Measurements from ENCODE around the gene DNLZ.

Gene DNLZ

DNA sequence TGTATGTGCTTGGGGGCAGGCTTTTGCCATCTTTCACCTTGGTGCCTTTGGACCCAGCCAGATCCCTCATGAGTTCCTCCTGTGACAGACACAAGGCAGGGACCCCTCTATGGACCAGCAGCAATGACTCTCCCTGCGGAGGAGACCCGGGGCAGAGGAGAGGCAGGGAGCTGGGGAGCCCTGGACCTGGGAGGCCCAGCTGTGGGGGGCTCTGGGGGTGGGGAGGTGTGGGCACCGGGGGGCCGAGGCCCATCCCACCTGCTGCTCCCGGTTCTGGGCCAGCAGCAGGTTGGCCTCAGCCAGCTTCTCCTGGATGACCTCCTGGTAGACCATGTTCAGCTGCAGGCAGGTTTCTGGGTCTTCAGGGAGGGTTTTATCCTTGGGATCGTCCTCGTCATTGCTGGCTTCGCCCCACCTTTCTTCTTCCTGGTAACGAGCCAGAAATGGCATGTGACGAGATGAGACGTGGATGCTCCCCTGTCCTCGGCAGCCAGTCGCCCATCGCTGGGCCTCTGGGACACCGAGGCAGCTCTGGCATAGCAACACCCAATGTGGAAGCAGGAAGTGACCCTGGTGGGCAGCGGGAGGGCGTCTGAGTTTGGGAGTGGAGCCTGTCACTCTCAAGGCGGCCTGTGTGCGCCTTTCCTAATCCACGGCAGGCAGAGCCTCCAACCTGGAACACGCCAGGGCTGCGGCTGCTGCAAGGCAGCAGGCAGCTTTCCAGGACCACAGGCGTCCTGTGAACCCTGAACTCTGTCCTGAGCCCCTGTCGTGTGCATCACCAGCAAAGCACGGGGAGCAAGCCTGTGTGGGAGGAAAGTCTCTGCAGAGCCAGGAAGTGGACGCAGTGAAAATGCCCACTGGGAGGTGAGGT, 32.0 kb upstream of the DNLZ start:
- FAIRE-seq: no peak

DNA sequence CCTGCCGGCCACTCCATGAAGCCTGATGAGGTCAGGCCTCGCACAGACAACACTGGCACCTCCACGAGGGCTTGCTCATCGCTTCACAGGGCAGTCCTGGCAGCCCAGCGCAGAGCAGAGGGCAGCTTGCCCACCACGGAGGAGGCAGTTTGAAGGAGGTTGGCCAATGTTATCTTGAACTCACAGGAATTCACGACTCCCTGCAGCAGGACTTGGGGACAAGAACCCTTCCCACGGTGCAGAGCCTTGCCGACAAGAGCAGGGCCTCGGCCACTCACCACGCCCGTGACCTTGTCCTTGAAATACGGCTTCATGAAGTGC, 31.4 kb upstream of the DNLZ start:
- no peak for FAIRE-seq

DNA sequence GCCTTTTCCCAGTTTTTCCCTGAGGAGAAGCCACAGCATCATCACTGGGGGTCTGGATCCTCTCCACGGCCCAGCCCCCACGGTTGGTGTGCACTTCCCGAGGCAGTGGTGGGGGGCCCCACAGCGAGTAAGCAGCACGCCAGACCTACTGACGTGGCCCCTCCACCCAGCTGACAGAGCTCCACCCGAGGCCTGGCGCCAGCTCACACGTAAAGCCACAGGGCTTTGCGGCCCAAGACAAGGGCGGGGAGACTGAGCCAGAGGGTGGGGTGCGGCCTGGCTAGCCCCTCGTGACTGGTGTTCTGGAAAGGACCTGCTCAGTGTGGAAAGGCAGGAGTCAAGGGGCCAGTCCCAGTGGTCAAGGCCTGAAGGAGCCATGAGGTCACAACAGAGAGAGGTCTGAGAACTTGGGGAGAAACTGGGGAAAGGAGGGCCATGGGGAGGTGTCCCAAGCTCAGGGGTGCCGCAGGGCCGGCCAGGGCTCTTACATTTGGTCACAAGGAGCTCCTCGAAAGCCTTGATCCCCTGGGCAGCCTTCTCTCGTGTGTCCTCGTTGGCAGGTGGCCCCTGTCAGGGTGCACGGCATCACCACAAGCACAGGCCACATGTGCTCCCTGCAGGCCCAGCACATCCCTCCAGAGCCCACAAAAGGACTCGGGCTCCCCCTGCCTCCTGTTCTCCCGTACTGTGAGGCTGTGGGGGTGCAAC, 30.9 kb upstream of the DNLZ start:
- FAIRE-seq: no peak

- FAIRE-seq: no peak
Observed at GRCh38 chr9:136393531-136393930, 30.0 kb upstream of the DNLZ start.

- FAIRE-seq: no peak
Observed at GRCh38 chr9:136392538-136393449, 29.2 kb upstream of the DNLZ start.

DNA sequence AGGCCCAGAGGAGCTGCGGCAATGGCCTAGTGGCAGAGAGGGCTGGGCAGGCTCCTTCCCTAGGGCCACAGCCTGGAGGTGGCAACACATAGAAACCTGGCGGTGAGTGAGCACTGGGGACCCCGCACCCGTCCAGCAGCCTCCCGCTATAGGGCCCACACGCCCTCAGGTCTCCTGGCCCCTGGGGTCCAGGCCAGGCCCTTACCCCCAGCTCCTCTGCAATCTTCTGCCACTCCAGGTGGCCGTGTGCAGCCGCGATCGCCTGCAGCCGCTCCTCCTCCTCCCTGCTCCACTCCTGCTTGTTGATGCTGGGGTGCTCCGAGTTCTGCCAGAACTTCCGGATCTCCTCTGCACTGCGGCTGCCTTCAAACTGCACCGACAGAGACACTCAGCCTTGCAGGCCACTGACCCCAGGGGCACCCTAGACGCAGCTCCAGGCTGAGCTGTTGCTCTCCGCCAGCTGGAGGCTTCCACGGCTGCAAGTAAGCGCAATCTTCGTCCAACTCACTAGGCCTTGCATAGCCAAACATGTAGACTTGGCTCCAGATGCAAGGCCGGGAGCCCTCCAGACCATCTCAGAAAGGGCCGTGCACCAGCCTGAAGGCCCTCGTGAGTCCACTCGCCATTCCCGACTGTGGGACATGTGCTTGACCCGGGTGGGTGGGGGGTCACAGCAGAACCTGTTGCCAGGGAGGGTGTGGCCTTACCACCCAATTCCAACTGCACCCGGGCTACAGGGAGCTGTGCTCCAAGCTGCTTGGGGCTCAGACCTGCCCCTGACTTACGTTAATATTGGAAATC, 28.4 kb upstream of the DNLZ start:
- no peak for FAIRE-seq

- no peak for FAIRE-seq
Observed at GRCh38 chr9:136389396-136389795, 25.9 kb upstream of the DNLZ start.

- FAIRE-seq: no peak
Observed at GRCh38 chr9:136387217-136387616, 23.7 kb upstream of the DNLZ start.

GRCh38 chr9:136386018-136386417, 22.5 kb upstream of the DNLZ start:
- FAIRE-seq: no peak

DNA sequence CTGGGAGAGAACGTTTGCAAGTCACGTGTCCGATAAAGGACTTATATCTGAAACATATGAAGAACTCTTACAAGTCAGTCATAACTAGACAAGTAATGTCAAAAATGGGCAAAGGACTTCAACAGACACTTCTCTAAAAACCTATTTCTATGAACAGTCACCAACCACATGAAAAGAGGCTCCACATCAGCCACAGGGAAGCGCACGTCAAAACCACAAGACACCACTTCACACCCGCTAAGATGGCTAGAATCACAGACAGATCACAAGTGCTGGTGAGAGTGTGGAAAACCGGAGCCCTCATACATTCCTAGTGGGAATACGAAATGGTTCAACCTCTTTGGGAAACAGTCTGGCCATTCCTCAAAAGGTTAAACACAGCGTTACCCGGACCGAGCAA, 21.5 kb upstream of the DNLZ start:
- FAIRE-seq: no peak

- no peak for FAIRE-seq
Observed at GRCh38 chr9:136383436-136383835, 19.9 kb upstream of the DNLZ start.

DNA sequence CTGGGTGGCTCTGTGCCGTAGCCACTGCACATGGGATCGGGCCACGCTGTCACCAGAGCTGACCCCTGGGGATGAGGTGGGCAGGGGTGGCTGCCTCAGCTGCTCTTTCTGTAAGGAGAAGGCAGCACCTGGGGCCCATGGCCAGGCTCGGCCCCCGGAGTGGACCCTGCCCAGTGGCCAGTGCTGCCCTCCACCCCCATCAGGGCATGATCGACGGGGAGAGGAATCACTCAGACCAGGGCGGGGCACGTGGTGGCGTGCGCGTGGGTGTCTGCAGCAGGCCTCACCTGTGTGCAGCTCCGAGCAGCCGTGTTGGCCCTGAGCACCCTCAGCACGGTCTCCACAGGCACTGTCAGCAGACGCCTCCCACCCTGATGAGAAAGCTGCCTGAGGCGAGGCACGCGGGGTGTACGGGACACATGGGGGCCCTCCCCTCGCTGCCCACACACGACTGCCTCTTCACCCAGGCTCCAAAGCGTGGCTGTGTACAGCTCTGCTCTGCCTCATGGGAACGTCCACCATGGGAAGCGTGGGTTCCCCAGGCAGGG, 18.5 kb upstream of the DNLZ start:
- FAIRE-seq: no peak

- FAIRE-seq: no peak
Observed at GRCh38 chr9:136381311-136381710, 17.8 kb upstream of the DNLZ start.

DNA sequence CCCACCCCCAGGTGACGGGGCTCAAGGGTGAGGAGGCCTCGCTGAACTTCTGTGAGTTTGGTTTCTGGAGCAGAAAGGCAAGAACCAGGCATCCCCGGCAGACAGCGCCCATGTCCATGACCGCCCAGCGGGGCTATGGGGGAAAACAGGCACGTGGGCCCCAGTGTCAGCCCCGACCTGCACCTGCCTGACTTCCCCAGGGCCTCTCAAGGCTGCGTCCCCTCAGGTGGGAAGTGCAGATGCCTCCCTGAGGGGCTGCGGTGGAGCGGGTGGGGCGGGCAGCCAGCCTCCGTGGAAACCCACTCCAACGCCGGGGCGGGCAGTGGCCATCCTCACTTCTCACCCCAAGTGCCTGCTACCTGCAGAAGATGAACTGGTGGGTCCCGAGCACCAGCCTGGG, 16.8 kb upstream of the DNLZ start:
- no peak for FAIRE-seq

- FAIRE-seq: no peak
Observed at GRCh38 chr9:136379891-136380290, 16.3 kb upstream of the DNLZ start.

DNA sequence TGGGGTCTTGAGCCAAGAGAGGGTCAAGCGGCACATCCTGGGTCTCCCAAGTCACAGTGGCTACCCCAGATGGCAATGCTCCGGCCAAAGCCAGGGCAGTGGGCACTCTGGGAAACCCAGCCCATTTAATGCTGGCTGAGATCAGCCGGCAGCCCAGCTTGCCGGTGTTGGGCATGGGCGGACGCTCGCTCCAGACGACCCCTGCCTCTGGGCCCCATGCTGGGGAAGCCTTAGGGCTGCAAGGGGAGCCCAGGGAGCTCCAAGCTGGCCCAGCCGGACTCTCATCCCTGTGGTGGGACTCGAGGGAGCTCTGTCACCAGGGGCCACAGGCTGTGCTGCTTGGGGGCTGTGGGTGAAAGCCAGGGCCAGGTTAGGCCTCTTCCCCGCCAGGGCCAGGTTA, 15.9 kb upstream of the DNLZ start:
- FAIRE-seq: no peak

DNA sequence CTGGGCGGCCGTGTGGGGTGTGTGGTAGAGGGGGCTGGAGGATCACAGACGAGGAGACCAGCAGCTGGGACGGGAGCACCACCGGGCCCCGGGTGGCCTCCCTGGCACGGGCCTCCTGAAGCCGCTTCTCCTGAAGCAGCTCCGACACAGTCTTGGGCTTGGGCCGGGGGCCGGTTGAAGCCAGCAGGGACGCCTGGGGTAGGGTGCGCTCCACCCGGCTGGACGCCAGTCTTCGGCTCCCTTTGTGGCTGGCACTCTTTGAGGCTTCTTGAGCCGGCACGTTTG, 15.4 kb upstream of the DNLZ start:
- no peak for FAIRE-seq

- no peak for FAIRE-seq
Observed at GRCh38 chr9:136378170-136379002, 14.8 kb upstream of the DNLZ start.

DNA sequence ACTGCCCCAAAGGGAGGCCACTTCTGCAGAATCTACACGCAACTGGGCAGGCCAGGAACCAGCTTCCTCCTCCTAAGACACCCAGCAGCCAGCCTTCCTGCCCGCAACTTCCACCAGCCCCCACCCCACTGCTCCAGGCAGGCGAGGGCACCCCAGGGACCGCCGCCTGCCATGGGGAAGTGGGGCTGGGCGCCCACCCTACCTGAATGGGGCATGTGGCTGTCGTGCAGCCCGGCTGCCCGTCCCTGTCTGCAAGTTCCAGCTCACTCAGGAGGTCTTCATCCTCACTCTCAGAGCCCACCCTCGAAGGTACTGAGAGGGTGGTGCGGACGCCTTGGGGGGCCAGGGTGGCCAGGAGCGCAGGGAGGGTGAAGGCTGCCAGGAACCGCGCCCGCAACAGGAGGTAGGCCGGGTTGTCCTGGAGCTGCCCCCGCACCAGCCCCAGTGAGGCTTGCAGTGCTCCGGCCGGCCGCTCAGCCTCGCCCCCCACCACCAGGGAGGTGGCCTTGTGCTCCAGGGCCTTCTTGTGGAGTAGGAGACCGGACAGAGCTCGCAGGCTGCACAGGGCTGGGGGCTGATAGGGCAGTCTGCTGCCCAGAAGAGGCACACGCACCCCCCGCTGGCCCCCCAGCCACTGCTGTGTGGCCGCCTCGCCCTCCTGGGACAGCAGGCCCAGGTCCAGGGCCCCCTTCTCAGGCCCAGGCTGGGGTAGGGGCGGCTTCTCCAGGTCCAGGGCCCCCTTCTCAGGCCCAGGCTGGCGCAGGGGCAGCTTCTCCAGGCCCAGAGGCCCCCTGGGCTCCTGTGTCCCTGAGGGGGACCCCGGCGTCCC, 14.0 kb upstream of the DNLZ start:
- FAIRE-seq: no peak

DNA sequence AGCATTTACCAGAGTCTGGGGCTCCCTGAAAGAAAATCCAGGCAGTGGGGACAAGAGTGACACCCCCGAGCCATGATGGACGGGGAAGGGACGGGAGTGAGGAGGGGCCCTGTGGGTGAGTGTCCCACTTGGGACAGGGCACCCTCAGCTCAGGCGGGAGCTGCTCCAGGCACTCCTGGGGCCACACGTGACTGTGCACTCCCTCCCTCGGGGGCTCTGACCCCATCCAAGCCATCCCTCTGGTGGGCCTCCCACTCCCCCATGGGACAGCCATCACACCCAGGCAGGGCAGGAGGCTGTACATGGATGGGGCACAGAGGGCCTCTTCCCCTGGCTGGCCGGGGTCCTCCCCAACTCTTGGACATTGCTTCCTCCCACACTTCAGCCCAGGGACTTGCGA, 12.9 kb upstream of the DNLZ start:
- no peak for FAIRE-seq

GRCh38 chr9:136375096-136375495, 11.6 kb upstream of the DNLZ start:
- no peak for FAIRE-seq
